EH (cell line): Measurements from ENCODE around the gene SEMA5B.

Experiments
- DNase-seq: peaks from one replicate; pipeline ENCODE4 v3.0.0-alpha.2; 2015; ENCODE audit warnings: low read depth

SEMA5B gene

DNA sequence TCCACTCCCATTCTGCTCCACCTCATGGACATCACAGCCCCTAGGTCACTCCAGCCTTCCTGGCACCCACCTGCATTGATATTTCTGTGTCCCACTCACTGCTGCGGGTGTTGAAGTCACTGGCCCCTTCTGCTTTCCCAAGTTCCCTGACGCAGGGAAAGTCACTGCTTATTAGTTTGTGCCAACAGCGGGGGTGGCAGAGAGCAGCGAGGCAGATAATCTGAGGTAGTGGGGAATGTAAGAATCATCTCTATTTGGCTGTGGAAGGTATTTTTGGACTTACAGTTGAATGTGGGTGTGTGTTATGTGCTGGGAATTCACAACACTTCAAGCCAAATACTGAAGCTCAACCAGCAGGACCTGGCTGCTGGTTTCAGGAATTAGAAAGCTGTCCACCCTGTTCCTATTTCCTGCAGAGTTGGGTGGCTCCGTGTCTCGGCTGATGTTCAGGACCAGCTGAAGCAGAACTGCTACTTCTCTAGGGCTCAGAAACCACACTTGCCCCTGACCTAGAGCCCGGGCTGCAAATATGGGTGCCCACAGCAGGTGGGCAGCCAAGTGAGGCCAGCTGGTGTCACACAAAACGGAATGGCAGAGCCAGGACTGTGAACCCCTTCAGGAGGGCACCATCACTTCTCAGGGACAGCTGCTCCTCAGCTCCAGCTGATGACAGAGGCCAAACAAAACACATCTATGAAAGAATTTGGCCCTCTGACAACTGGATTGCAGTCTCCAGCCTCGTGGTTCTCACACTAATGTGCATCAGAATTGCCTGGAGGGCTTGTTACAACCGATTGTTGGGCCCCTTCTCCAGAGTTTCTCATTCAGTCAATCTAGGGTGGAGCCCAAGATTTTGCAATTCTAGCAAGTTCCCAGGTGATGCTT is 57.7 kb downstream of the SEMA5B start:
- peak; percentile 77 for DNase-seq

DNA sequence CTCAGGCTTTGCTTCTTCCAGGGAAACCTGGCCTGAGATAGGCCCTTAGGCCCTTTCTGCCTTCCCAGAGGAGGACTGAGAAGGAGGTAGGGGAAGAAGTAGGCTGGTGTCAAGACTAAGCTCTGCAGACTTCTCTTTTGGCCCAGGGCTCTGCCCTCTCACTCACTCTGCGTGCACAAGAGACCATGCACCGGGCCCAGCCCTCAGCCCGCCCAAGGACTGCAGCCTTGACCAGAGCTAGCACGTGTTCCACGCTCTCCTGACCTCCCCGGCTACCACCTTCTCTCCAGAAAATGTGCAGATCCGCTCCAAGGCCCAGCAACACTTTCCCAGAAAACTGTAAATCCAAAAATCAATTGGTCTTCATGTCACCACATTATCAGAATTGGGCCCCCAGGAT is 59.8 kb downstream of the SEMA5B start:
- DNase-seq = no peak

DNA sequence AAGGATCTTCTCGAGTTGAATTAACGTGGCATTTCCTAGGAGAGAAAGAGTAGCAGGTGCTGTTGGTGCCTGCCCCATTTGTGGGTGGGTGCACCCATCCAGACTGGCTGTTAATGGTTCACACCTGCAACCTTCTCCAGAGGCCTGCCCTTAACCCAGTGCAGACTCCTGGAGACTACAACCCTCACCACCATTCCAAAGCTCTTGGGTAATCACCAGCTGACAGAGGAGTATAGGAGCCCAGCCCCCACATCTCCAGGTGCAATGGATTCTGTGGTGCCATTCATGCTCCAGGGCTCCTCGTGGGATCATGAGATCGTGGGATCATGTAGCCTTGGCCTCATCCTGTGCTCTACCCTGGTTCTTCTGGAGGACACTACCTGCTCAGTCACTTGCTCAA is 60.2 kb downstream of the SEMA5B start:
- DNase-seq = no peak

- no peak for DNase-seq
Measured at GRCh38 chr3:122966045-122966444, 61.5 kb downstream of the SEMA5B start.

DNA sequence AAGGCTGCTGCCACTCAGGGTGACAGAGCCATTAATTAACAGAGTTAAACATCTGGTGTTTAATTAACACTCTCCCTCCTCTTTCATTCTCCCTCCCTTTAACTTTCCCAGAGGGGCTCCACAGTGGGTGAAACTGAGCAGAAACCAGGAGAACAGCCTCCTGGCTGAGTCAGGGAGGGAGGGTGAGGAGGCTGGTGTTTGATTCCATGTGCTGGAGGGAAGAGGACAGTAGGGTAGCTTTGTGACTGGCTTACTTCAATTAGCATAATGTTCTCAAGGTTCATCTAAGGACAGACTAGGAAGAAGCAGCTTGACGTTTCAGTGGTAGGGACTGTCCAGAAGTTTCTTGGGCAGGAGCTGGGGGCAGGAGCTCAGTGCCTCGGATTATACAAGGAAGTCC is 62.8 kb downstream of the SEMA5B start:
- DNase-seq = no peak

DNA sequence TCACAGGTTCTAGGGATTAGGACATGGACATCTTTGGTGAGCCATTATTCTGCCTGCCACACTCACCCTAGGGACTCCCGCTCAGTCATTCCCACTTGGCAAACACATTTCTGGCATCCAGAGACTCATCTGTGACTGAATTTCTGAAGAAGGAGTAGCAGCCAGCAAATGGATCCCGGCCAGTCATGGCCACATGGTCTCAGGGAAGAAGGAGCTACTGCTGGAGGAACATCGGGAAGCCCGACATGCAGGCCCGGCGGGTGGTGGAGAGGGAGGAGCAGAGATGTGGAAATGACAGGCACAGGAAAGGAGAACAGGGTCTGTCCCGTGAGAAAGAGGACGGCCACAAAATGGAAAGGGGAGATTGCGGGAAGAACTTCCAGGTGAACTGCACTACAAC is 65.4 kb downstream of the SEMA5B start:
- DNase-seq = no peak

GRCh38 chr3:122961146-122961545 is 66.4 kb downstream of the SEMA5B start:
- no peak for DNase-seq

GRCh38 chr3:122960652-122961051 is 66.9 kb downstream of the SEMA5B start:
- no peak for DNase-seq

- DNase-seq = no peak
Measured at GRCh38 chr3:122959339-122959738, 68.2 kb downstream of the SEMA5B start.

DNA sequence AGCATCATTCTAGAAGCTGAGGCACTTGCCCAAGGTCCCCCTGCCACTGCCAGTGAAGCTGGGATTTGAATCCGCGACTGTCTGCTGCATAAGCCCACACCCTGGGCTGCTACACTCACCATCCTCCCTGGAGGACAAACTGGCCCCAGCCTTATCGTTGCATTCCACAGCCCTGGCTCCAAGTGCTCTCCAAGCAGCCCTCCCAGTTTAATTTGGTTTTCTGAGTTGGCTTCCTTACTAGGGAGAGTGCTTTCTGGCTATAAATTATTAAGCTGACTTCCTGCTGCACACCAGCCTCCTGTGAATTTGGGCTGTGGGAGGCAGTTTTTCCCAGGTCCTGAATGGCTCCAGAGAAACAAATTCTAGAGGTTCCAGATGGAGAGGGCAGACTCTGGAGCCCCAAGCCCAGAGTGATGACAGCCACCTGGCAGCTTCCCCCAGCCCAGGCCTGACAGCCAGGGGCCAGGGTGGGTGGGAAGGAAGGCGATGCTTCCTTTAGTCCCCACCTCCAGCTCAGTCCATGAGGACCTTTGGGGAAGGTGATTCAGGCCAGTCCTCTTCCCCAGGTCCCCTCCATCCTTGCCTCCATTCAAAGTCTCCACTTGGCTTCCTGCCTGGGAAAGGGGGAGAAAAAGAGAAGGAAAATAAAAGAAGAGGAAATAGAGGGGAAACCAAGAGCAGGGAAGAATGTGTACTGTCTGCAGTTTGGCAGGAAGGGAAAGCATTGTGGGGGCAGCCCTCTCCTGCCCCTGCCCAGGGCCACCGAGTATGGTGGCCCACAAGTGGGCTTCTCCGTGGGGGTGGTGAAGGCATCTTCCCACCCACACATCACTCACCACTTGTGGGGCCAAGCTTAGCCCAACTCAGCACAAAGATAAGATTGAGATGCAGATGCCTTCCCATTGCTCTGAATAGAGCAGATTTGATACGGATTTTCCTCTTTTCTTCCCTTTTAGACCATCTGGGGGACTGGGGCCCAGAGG is 69.6 kb downstream of the SEMA5B start:
- no peak for DNase-seq

GRCh38 chr3:122956693-122957455 is 70.7 kb downstream of the SEMA5B start:
- DNase-seq = no peak

- no peak for DNase-seq
Measured at GRCh38 chr3:122955916-122956692, 71.5 kb downstream of the SEMA5B start.

- DNase-seq = no peak
Measured at GRCh38 chr3:122952520-122952919, 75.0 kb downstream of the SEMA5B start.

- DNase-seq = no peak
Measured at GRCh38 chr3:122948408-122948807, 79.2 kb downstream of the SEMA5B start.

DNA sequence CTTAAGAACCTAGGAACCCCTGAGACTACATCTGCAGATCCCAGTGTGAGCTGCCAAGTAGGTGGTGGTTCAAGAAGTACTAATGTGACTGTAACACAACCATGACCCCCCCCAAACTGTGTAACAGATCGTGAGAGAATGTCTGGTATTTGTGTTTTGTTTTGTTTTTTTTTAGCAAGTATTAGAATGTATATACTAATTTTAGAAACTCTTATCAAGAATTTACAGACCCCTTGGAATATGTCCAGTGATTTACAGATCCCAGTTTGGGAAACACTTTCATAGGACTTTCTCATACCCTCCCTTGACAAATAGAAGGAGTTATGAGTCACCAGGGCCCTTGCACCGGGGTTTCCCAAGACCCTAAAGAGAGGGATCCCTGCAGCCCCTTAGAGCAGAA is 79.8 kb downstream of the SEMA5B start:
- DNase-seq = peak; percentile 38

- no peak for DNase-seq
Measured at GRCh38 chr3:122947196-122947595, 80.4 kb downstream of the SEMA5B start.

DNA sequence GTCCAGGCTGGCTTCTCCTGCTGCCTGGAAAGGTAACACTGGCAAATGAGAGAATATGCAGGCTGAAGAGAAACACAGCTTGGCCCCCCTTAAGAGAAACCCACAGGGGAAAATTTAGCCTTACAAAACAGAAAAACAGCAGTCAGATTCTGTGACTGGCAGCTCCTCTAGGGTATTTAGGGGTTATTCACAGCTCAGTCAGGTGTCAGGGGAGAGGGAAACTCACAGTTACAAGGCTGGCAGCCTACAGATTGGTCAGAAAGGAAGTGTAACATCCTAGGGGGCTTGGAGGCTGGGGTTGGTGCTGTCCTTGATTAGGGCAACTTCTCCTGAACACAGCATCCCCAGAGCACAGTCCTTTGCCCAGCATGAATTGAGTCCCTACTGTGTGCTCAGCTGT is 81.4 kb downstream of the SEMA5B start:
- no peak for DNase-seq

- no peak for DNase-seq
Measured at GRCh38 chr3:122945230-122945629, 82.3 kb downstream of the SEMA5B start.

DNA sequence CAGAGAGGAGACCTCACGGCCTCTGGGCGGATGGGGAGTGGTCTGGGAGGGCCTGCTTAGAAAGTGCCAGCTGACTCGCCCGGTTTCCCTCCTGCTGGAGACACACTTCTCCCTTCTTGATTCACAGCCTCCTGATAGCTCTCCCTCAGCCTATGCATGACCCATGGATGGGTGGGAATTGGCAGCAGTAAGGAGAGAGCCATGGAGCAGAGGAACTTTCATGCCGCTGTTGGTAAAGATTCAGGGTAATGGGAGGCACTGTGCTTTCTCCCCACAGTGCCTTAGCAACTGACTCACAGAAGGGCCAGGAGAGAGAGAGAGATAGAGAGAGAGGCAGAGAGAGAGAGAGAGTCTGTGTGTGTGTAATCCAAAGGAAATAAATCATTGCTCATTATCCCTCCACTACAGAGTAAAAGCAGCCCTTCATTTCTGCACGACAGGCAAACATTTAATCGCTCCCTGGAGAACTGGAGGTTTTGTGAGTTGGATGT is 82.8 kb downstream of the SEMA5B start:
- no peak for DNase-seq

DNA sequence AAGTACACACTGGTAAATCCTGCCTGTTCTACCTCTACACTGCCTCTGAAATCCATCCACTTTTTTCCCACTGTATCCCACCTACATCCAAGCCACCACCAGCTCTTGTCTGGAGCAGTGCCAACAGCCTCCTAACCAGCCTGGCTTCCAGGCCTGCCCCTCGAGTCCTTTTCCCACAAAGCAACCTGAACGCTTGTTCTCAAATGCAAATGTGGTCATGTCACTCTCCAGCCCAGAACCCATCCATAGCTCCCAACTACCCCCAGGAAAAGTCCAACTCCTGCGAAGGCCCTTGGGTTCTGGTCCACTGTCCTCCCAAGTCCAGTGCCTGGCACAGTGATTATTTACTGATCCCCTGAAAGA is 83.8 kb downstream of the SEMA5B start:
- DNase-seq = no peak
